HEK293 (cell line): Measurements from ENCODE around the gene ARHGAP24.

Source experiments
- BCL11A ChIP-seq: fragments of 450-650 bp; formaldehyde crosslinking; IDR thresholded peaks from 2 replicates; pipeline ENCODE4 v1.5.1; 2016; ENCODE audit warnings: low read depth, missing biosample characterization, missing genetic modification characterization
- CTCF ChIP-seq: fragments of 450-650 bp; formaldehyde crosslinking; IDR thresholded peaks from 2 replicates; pipeline ENCODE4 v1.5.1; 2016; ENCODE audit warnings: missing biosample characterization, missing genetic modification characterization
- HOXA7 ChIP-seq: sonication (generic); formaldehyde crosslinking; IDR thresholded peaks from 2 replicates; pipeline ENCODE4 v1.8.1; 2022; ENCODE audit warnings: missing genetic modification reagents, borderline replicate concordance
- PATZ1 ChIP-seq: fragments of 450-650 bp; formaldehyde crosslinking; IDR thresholded peaks from 2 replicates; pipeline ENCODE4 v1.5.1; 2016; ENCODE audit warnings: missing biosample characterization, missing genetic modification characterization
- TRIM28 ChIP-seq: IDR thresholded peaks from 2 replicates; pipeline ENCODE4 v1.6.1; 2011; ENCODE audit warnings: low read length, control low read depth, borderline replicate concordance
- YY1 ChIP-seq: fragments of 450-650 bp; formaldehyde crosslinking; IDR thresholded peaks from 2 replicates; pipeline ENCODE4 v1.5.1; 2018; ENCODE audit warnings: missing biosample characterization, missing genetic modification characterization
- ZBTB49 ChIP-seq: fragments of 450-650 bp; formaldehyde crosslinking; IDR thresholded peaks from 2 replicates; pipeline ENCODE4 v1.5.1; 2016; ENCODE audit warnings: missing biosample characterization, missing genetic modification characterization, low read depth
- ZEB2 ChIP-seq: fragments of 450-650 bp; formaldehyde crosslinking; IDR thresholded peaks from 2 replicates; pipeline ENCODE4 v1.5.1; 2016; ENCODE audit warnings: missing biosample characterization, missing genetic modification characterization
- ZNF19 ChIP-seq: fragments of 450-650 bp; formaldehyde crosslinking; IDR thresholded peaks from 2 replicates; pipeline ENCODE4; 2016; ENCODE audit warnings: missing biosample characterization, missing genetic modification characterization, low read depth
- ZNF24 ChIP-seq: fragments of 450-650 bp; formaldehyde crosslinking; IDR thresholded peaks from 2 replicates; pipeline ENCODE4 v1.5.1; 2016; ENCODE audit warnings: missing biosample characterization, missing genetic modification characterization
- ZNF398 ChIP-seq: fragments of 450-650 bp; formaldehyde crosslinking; IDR thresholded peaks from 2 replicates; pipeline ENCODE4 v1.5.1; 2017; ENCODE audit warnings: missing biosample characterization, missing genetic modification characterization
- ZNF544 ChIP-seq: fragments of 450-650 bp; formaldehyde crosslinking; IDR thresholded peaks from 2 replicates; pipeline ENCODE4 v1.5.0; 2017; ENCODE audit warnings: missing biosample characterization, missing genetic modification characterization
- ZNF670 ChIP-seq: fragments of 450-650 bp; formaldehyde crosslinking; IDR thresholded peaks from 2 replicates; pipeline ENCODE4 v1.5.1; 2016; ENCODE audit warnings: missing biosample characterization, missing genetic modification characterization, low read depth
- ZSCAN18 ChIP-seq: fragments of 450-650 bp; formaldehyde crosslinking; IDR thresholded peaks from 2 replicates; pipeline ENCODE4 v1.5.1; 2016; ENCODE audit warnings: missing biosample characterization, missing genetic modification characterization

GRCh38 chr4:85783483-85783882 lies 308.5 kb downstream of the ARHGAP24 start:
- TF ChIP-seq CTCF (tag by site-specific recombination) (no peak), PATZ1 (tag by site-specific recombination) (no peak), ZNF398 (tag by site-specific recombination) (no peak), ZNF24 (tag by site-specific recombination) (no peak), ZEB2 (tag by site-specific recombination) (no peak), ZBTB49 (tag by site-specific recombination) (no peak), ZSCAN18 (tag by site-specific recombination) (no peak), YY1 (tag by site-specific recombination) (no peak), ZNF670 (tag by site-specific recombination) (no peak), ZNF19 (no peak), HOXA7 (CRISPR knock-in tag) (no peak), TRIM28 (no peak), BCL11A (tag by site-specific recombination) (no peak), ZNF544 (no peak)
